GM18520 (cell line): ENCODE data around the gene UPB1.
"Not testable (repeated sequence)": the region's sequence is repeated elsewhere in the genome, so short reads cannot be mapped to it uniquely, and the experiment has no call there.

ENCODE experiments used
- ATAC-seq: cut with Tn5 transposase; IDR thresholded peaks from one replicate; pipeline ENCODE4 v1.9.1; 2021; ENCODE audit not compliant: unreplicated experiment

Gene UPB1

DNA sequence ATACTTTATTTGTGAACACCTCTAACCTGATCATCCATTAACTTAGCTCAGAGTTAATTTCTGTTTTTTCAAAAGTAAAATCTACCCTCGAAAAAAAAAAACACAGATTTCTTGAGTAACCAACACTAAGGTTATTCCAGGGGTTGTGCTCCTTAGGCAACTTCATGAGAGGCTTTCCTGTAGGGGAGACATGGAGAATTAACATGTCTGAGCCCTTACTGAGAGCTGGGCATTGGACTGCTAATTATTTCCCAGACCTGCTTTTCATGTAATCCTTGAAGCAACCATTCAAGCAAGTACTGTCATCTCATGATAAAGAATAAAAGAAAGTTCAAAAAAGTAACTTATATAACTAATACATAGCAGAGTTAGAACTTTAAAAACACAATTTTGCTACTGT lies 13.5 kb upstream of the UPB1 start:
- no peak for ATAC-seq

DNA sequence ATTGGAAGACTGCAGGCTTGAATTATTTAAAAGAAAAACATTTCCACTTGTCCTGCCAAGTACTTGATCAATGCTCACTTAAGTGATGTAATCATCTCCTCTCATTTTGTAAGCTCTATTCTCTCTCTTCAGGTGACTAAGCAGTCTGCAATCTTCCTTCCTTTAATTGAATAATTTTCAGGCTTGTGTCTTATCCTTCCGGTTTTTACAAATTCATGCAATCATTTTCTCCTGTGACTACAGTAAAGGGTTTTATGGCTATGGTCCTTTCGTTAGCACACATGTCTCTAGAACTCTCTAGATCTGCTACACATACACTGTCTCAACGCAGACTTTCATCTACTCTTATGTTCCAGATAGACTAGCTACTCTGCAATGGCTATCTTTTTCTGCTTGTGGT lies 12.6 kb upstream of the UPB1 start:
- ATAC-seq: no peak

DNA sequence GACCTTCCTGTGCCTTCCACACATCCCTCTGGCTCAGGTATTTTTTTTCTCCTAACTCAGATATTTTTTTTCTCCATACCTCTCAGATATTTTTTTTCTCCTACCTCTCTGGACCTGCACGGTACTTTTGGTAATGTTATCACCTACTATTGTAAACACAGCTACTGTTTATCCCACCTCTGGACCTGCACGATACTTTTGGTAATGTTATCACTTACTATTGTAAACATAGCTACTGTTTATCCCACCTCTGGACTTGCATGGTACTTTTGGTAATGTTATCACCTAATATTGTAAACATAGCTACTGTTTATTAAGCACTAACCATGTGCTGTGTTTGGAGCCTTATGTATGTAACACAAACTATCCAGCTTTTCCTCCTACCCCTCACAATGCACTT lies 12.1 kb upstream of the UPB1 start:
- no peak for ATAC-seq

DNA sequence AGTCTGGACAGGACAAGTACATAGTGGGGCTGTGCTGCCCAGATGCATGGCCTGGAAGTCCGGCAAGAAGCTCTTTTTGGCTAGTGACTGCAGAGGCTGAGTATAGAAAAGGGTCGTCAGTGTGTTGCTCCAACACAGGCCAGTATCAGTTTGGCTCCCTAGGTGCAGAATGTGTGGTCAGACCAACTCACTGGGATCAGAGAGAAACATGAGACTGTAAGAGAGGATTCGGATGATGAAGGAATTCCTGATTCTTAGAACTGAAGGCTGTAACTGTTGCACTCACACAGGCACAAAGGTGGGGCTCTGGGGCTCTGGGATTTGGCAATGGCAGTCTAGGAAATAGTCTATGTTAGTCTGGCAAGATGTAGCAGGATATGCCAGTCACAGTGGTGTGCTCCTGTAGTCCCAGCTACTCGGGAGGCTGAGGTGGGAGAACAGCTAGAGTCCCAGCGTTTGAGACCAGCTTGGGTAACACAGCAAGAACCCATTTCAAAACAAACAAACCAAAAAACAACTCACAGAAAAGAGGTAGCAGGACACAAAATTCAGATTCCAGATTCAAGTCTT lies 11.1 kb upstream of the UPB1 start:
- no peak for ATAC-seq

DNA sequence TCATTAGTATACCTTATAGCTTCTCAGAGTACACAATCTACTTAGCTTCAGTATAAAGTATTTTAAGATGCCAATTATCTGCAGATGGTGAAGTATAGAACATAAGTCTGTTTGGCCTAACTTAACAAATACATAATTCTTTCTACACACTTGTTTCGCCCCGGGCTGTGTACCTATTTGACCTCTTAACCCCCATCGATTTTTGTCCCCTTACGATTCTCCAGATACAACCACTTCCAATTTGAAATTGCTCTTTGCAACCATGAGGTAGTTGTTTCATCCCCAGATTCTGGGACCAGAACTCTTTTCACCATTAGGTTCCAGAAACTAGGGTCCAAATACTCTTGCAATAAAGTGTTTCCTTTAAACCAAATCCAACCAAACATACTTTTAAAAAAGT lies 10.0 kb upstream of the UPB1 start:
- ATAC-seq: no peak

DNA sequence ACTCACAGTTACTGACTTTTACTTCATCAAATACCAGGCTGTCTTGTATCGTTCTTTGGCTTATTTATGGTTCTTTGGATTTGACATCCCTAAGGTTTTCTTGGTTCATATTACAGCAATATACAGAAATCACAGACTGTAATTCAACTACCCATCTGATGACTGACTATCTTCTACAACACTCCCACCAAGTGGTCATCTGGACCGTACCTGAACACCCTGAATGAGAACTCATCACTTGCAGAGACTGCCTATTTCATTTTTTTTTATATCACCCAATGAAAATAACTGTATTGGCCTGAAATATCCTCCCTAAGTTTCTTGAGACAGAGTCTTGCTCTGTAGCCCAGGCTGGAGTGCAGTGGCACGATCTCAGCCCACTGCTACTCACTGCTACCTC lies 9.5 kb upstream of the UPB1 start:
- ATAC-seq: no peak

DNA sequence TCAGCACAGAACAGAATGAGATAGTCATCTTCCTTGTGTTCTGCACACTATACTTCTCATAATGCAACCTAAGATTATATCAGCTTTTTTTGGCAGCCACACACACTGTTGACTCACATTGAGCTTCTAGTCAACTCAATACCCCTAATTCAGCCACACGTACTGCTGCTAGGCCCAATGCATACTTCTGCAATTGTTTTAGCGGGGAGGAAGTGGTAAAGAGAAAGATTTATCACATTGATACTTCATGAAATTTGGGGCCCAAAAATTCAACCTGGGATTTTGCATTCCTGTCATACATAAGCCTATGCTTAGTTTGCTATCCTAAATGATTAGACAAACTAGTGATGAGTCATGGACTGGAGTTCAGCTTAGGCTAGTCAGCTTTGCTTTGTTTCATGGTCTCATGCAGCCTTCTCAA lies 8.6 kb upstream of the UPB1 start:
- ATAC-seq: no peak

DNA sequence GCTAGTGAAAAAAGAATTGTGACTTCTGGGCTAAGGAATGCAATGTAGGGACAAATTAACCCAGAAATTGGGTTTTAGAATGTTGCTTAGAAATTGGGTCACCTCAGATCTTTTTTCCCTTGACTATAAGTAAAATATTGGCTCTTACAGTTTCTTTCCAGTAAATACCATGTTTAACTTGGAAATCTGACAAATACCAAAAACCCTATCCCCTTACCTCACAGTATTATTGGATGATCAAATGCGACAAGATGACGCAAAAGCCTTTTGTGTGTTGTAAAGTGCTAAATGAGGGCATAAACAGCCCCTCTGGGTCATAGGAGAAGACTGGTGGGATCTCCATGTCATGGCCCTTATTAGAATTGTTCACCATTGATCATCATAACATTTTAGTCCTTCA lies 6.1 kb upstream of the UPB1 start:
- ATAC-seq: no peak

DNA sequence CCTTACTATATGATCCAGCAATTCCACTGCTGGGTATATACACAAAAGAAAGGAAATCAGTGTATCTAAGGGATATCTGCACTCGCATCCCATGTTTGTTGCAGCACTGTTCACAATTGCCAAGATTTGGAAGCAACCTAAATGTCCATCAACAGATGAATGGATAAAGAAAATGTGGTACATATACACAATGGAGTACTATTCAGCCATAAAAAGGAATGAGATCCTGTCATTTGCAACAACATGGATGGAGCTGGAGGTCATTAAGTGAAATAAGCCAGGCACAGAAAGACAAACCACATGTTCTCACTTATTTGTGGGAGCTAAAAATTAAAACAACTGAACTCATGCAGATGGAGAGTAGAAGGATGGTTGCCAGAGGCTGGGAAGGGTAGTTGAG lies 5.7 kb upstream of the UPB1 start:
- not testable (repeated sequence) for ATAC-seq

DNA sequence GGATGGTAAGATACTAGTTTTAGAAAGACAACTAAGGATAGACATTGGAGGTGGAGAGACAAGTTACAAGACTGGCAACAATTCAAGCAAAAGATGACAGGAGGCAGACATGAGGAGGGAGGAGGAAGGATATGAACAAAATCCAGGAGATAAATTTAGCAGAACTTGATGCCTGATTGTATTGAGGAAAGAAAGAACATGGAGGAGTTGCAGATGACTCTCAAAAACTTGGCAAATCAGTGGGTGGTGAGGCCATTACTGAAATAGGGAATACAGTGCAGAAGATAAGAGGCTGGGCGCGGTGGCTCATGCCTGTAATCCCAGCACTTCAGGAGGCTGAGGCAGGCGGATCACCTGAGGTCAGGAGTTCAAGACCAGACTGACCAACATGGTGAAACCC lies 2.7 kb upstream of the UPB1 start:
- ATAC-seq: no peak

DNA sequence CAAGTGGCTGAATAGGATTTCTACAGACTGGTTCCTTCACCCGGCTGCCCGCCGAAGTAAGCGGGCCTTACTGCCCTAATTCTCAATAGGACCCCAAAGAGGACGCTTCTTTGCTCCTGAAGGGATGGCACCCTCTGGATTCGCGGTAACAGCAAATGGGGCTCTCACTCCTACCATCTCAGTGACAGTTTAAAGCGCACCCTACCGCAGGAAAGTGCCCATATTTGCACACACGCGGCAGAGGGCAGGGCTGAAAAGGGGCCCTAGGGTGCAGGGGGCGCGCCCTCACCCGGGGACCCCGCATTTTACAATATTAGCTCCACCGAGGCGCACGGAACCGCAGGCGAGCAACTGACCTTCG lies 985 bp upstream of the UPB1 start:
- no peak for ATAC-seq

DNA sequence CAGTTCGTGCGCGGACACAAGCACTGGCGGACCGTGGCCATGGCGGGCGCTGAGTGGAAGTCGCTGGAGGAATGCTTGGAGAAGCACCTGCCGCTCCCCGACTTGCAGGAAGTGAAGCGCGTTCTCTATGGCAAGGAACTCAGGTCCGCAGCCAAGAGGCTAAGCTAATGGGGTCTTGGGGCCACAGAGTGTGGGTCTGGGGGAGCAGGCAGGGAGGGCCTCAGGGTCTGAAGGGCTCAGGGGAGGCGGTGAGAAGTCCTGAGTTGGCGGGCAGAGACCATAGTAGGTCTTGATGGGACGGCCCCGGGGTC lies 188 bp downstream of the UPB1 start:
- ATAC-seq: no peak

DNA sequence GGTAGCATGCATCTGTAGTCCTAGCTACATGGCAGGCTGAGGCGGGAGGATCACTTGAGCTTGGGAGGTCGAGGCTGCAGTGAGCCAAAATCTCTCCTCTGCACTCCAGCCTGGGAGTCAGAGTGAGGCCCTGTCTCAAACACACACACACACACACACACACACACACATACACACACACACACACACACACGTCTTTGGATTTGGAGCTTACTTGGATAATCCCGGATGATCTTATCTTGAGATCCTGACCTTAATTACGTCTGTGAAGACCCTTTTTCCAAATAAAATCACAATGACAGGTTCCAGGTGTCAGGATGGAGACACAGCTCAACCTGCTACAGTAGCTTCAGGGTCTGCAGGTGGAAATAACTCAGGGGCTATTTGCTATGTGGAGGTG lies 1.1 kb downstream of the UPB1 start:
- ATAC-seq: no peak

DNA sequence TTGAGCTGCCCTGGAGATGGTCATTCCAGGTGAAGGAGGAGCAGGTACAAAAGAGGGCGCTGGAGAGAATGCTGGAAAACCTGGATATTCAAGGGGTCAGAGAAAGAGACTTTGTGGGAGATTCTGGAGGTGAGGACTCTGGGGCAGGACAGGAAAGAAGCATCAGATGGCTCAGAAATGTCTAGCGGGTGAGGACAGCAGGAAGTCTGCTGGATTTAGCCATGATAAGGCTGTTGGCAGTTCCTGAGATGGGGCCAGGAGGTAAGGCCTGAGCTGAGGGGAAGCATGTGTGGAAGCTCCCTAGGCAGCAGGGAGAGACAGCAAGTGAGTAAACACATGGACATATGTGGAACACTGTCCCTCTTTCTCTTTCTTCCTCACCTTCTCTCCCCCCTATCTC lies 1.5 kb downstream of the UPB1 start:
- ATAC-seq: no peak

DNA sequence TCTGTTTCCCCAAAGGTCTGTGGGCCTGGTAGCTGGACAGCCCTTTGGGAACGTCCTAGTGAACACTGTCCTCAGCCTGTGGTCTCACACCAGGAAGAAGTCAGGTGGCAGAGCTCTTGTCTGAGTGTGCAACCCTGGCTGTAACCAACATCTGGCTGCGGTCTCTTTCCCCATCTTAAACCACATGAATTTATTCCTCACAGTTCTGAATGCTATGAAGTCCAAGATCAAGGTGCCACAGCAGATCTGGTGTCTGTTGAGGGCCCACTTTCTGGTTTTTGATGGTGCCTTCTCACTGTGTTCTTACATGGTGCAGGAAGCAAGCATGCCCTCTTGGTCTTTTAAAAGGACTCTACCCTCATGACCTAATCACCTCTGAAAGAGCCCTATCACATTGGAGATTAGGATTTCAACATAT lies 2.7 kb downstream of the UPB1 start:
- ATAC-seq: no peak

DNA sequence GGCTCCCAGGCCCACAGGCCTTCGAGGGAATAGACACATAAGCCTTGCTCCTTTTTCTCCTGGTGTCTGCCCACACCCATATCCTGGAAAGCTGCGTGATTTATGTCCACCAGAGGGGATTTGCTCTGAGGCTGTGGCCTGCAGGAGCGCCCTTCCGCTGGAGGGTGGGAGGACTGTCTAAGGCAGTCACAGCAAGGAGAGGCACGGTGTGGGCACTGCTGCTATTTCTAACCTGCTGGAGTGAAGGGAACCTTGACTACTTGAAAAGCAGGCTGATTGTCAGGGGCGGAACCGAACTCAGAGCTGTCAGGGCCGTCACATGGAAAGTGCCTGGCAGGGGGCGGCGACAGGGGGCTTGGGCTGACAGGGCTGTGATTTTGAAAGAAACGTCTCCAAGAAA lies 3.7 kb downstream of the UPB1 start:
- no peak for ATAC-seq

DNA sequence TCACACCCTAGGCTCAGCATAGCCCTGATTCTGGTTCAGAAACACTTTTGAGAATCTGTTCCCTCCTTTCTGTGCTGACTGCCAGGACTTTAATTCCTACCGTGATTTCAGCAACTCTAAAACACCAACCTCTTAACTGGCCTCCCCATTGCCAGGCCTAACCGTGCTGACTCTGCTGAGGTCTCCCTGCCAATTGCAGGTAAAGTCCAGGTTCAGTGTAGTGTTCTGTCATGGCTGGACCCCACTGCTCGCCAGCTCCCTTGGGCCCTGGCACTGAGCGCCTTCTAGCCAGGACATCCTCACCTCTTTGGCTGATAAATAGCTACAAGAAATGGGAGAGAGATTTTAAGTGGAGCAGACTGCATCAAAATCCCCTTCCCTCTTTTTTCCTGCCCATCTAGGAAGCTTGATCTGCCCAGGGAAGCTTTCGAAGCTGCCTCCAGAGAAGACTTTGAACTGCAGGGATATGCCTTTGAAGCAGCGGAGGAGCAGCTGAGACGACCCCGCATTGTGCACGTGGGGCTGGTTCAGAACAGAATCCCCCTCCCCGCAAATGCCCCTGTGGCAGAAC lies 4.7 kb downstream of the UPB1 start:
- no peak for ATAC-seq

DNA sequence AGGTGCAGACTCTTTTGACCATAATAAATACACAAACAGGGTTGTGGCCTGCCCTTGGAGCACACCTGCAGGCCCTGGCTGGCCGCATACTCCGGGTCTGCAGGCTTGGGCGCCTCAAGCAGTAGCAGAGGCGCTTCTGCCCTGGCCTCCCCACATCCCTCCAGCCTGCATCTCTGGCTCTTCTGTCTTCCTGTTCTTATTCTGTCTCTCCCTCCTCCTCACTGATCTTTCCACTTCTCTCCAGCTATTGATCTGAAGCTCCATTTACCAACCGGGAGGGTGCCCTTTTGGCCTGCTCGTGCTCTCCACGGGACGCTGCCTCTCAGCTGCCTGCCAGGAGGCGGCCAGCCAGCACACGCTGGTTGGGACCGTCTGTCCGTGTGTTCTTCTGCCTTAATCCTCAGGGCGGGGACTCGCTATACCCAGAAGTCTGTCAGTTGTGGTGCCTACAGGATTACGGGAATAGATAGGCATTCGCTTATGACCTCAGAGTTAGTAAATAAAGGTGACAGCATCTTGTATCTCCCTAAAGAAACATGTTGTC lies 5.2 kb downstream of the UPB1 start:
- no peak for ATAC-seq

DNA sequence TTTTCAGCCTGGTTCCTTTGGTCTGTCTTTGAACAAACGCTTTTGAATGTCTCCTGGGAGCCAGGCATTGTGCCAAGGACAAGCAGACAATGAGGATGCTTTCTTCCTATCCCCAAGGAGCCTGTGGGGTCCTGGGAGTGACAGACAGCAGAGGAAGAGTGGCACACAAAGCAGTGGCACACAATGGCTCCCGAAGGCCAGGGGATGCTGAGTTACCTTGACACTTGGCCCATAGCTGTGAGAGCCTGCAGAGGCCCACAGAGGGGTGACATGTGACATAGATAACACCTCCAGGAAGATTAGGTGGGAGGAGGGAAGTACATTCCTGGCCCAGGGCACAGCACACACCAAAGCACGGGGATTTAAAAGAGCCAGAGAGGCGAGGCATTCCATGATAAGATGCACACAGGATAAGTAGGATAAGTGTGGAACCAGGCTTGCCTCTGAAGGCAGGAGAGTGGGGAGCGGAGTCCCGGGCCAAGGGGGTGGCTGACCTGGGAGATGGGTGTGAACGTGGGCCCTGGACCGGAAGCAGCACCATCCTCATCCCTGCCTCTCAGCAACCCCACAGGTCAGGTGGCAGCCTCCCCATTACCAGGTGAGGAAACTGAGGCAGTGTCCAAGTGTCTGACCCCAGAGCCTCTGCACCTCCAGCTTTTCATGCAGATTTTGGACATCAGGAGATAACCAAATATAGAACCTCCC lies 6.3 kb downstream of the UPB1 start:
- ATAC-seq: no peak

DNA sequence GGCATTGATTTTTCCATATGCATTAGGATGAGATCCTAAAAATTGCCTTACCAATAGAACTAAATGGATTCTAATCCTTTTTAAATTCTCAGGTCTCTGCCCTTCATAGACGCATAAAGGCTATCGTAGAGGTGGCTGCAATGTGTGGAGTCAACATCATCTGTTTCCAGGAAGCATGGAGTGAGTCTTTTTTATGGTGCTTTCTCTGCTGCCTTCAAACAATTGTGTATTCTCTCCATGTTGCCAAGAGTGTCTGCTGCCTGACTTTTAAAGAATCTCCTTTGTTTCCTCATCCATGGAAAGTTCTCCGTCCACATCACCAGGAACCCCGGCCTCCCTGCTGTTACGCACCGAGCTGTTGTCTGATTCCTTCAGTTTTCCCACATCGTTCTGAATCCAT lies 6.9 kb downstream of the UPB1 start:
- no peak for ATAC-seq

DNA sequence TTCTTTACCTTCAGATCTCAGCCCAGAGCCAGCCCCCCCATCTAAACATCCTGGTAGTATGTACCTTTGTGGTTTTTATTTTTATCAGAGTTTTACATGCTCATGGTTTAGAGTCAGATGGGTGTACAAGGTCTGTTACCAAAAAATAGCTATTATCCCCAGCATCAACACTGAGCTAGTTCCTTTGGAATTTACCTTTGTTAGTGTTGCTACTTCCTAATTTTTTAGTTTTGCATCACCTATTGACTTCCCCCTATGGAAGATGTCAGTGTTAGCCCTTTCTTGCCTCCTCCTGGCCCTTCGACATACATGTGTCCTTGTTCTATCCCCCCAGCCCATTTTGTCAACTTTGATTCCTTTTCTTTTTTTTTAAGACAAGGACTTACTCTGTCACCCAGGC lies 7.4 kb downstream of the UPB1 start:
- no peak for ATAC-seq

DNA sequence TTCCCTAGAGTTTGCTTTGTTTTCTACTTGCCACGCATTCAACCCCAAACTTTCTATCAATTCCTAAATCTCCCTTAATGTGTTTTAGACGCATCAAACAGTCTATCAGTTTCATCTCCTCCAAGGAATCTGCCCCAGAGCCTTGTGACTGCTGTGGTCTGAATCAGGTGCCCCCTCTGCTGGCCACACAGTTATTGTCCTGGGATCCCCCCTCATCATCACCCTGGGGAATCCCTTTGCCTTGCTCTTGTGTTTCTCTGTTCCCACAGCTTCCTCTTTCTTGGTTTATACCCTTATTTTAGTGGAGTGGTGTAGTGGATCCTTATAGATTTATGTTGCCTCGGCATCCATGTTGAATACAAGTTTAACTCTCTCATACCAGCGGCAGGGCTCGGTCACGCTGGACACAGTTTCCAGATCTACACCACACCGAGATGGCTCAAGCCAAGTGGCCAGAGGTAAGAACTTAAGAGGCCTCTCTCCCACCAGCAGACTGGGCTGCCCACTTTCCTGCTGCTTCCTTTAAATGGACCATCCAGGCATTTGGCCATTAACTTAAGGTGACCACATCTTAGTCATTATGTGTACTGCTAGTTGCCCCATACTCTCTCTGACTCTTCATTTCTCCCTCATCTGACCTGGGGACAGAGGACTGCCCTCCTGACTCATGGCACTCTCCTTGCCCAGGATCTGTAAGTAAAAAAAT lies 8.2 kb downstream of the UPB1 start:
- ATAC-seq: no peak
